Measurements from ENCODE around the gene CDC42EP4.
"Not testable (repeated sequence)": the region's sequence is repeated elsewhere in the genome, so short reads cannot be mapped to it uniquely, and the experiment has no call there.

CDC42EP4 gene

GRCh38 chr17:73343739-73344454 is 32.1 kb upstream of the CDC42EP4 start:
- DNase-seq (ENCODE audit: low read depth, low spot score) = no peak
- H3K27ac ChIP-seq = no peak overlapping the region

GRCh38 chr17:73343168-73343634 is 31.4 kb upstream of the CDC42EP4 start:
- H3K27ac ChIP-seq = no peak overlapping the region
- DNase-seq (ENCODE audit: low read depth, low spot score) = no peak

- H3K27ac ChIP-seq = peak overlapping the region; percentile 76
- no peak for DNase-seq (ENCODE audit: low read depth, low spot score)
Measured at GRCh38 chr17:73342541-73343167, 30.9 kb upstream of the CDC42EP4 start.

GRCh38 chr17:73342050-73342522 is 30.3 kb upstream of the CDC42EP4 start:
- DNase-seq (ENCODE audit: low read depth, low spot score) = no peak
- H3K27ac ChIP-seq = peak overlapping the region; percentile 76

GRCh38 chr17:73341350-73342049 is 29.7 kb upstream of the CDC42EP4 start:
- no peak for DNase-seq (ENCODE audit: low read depth, low spot score)
- H3K27ac ChIP-seq = peak overlapping the region; percentile 76

- peak overlapping the region; percentile 76 for H3K27ac ChIP-seq
- peak; percentile 90 for DNase-seq (ENCODE audit: low read depth, low spot score)
Measured at GRCh38 chr17:73340093-73340596, 28.3 kb upstream of the CDC42EP4 start.

GRCh38 chr17:73338566-73339197 is 26.9 kb upstream of the CDC42EP4 start:
- no peak for DNase-seq (ENCODE audit: low read depth, low spot score)
- no peak overlapping the region for H3K27ac ChIP-seq

- no peak overlapping the region for H3K27ac ChIP-seq
- no peak for DNase-seq (ENCODE audit: low read depth, low spot score)
Measured at GRCh38 chr17:73338050-73338521, 26.3 kb upstream of the CDC42EP4 start.

- no peak for DNase-seq (ENCODE audit: low read depth, low spot score)
- no peak overlapping the region for H3K27ac ChIP-seq
Measured at GRCh38 chr17:73337330-73337710, 25.5 kb upstream of the CDC42EP4 start.

- H3K27ac ChIP-seq = peak overlapping the region; percentile 80
- DNase-seq (ENCODE audit: low read depth, low spot score) = no peak
Measured at GRCh38 chr17:73336408-73337329, 24.9 kb upstream of the CDC42EP4 start.

GRCh38 chr17:73335591-73336407 is 24.0 kb upstream of the CDC42EP4 start:
- H3K27ac ChIP-seq = peak overlapping the region; percentile 80
- no peak for DNase-seq (ENCODE audit: low read depth, low spot score)

- no peak for DNase-seq (ENCODE audit: low read depth, low spot score)
Measured at GRCh38 chr17:73334771-73335513, 23.1 kb upstream of the CDC42EP4 start.

GRCh38 chr17:73333445-73333844 is 21.6 kb upstream of the CDC42EP4 start:
- DNase-seq (ENCODE audit: low read depth, low spot score) = not testable (repeated sequence)
- H3K27ac ChIP-seq = peak overlapping the region; percentile 11

More at GRCh38 chr17:73334771-73335513, 23.1 kb upstream of the CDC42EP4 start:
- H3K27ac ChIP-seq = peak overlapping the region; percentile 80

GRCh38 chr17:73331060-73331459 is 19.3 kb upstream of the CDC42EP4 start:
- no peak for DNase-seq (ENCODE audit: low read depth, low spot score)
- H3K27ac ChIP-seq = no peak overlapping the region

- H3K27ac ChIP-seq = no peak overlapping the region
- no peak for DNase-seq (ENCODE audit: low read depth, low spot score)
Measured at GRCh38 chr17:73327676-73328075, 15.9 kb upstream of the CDC42EP4 start.

- DNase-seq (ENCODE audit: low read depth, low spot score) = no peak
- no peak overlapping the region for H3K27ac ChIP-seq
Measured at GRCh38 chr17:73325527-73325842, 13.7 kb upstream of the CDC42EP4 start.

GRCh38 chr17:73324711-73325526 is 13.1 kb upstream of the CDC42EP4 start:
- H3K27ac ChIP-seq = no peak overlapping the region
- DNase-seq (ENCODE audit: low read depth, low spot score) = no peak
